C4-2B (cell line): ENCODE results near the gene CFAP97.

ENCODE experiments used
- ZFX ChIP-seq: fragments of 450-650 bp; IDR thresholded peaks from 2 replicates; pipeline ENCODE4 v1.6.1; 2017
- TF ChIP-seq, protein P1 (sequence below): fragments of 450-650 bp; conservative IDR thresholded peaks from 2 replicates; pipeline ENCODE4 v1.5.1; 2017; ENCODE audit warnings: mild to moderate bottlenecking

DNA sequence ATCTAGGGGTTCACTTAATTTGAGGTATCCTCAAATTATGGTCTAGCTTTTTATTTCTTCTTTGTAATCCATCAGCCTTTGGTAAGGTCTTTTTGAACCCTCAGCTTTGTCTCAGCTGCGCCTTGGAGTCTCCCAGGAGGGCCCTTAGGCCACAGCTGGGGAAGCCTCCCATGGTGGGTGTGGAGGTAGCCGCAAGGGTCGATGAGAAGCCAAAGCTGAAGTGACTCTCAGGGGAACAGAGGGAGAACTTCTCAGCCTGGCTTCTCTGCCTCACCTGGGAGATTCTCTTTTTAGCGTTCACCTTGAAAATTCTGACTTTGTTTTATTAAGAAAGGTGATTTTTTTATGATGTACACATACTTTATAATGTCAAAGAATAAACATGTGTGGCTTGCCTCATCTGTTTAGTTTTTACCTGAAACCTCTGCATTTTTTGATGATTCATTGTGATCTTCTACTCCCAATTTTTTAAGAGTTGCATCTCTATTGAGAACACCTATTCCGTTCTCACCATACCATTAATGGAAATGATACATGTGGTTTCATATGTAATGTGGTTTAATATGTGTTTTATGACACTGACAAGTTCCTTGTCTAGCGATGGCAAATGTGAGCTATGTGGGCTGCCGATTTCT, 86.4 kb downstream of the CFAP97 start:
- TF ChIP-seq, protein P1, sequence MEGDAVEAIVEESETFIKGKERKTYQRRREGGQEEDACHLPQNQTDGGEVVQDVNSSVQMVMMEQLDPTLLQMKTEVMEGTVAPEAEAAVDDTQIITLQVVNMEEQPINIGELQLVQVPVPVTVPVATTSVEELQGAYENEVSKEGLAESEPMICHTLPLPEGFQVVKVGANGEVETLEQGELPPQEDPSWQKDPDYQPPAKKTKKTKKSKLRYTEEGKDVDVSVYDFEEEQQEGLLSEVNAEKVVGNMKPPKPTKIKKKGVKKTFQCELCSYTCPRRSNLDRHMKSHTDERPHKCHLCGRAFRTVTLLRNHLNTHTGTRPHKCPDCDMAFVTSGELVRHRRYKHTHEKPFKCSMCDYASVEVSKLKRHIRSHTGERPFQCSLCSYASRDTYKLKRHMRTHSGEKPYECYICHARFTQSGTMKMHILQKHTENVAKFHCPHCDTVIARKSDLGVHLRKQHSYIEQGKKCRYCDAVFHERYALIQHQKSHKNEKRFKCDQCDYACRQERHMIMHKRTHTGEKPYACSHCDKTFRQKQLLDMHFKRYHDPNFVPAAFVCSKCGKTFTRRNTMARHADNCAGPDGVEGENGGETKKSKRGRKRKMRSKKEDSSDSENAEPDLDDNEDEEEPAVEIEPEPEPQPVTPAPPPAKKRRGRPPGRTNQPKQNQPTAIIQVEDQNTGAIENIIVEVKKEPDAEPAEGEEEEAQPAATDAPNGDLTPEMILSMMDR: no peak
- no peak for TF ChIP-seq ZFX
